Measurements from ENCODE around the gene TIE1. TPM values are rescaled to one million over a fixed set of nuclear protein-coding genes. Genes with fewer than 3 reads are reported as not detected.
A peak's percentile ranks its signal among the peaks of the same experiment; 100 is the strongest.

TIE1 gene
- total and polyA plus RNA-seq, 2 of the 13 experiments (the other 11 are each of a cell fraction or from before 2014, with no cell fraction given), result 0.58 to 0.84 TPM

- no peak for TF ChIP-seq STAT5B (CRISPR knock-in tag; IDR thresholded peaks at IDR 0.05)
- no peak for TF ChIP-seq LRRFIP1 (CRISPR knock-in tag; conservative IDR thresholded peaks at IDR 0.05)
- peak; percentile 46; the same call in 1 of the 2 replicates for TF ChIP-seq CBX5 (CRISPR knock-in tag; IDR thresholded peaks at IDR 0.05; ENCODE audit: borderline replicate concordance)
- TF ChIP-seq ATF7 (IDR thresholded peaks at IDR 0.05), result no peak
- no peak for TF ChIP-seq ATF7 (CRISPR knock-in tag; IDR thresholded peaks at IDR 0.05)
- TF ChIP-seq ZNF362 (CRISPR knock-in tag; IDR thresholded peaks at IDR 0.05; ENCODE audit: borderline replicate concordance), result no peak
- TF ChIP-seq NAIF1 (CRISPR knock-in tag; IDR thresholded peaks at IDR 0.05; ENCODE audit: borderline replicate concordance), result no peak
- TF ChIP-seq ZNF232 (CRISPR knock-in tag; IDR thresholded peaks at IDR 0.05; ENCODE audit: borderline replicate concordance), result no peak
- no peak for TF ChIP-seq ZNF883 (CRISPR knock-in tag; IDR thresholded peaks at IDR 0.05; ENCODE audit: not compliant biosample characterization)
- TF ChIP-seq POLR2G (IDR thresholded peaks at IDR 0.05; ENCODE audit: low read depth, low read length), result no peak
- TF ChIP-seq ZNF776 (CRISPR knock-in tag; IDR thresholded peaks at IDR 0.05), result no peak
- no peak for TF ChIP-seq CHCHD3 (CRISPR knock-in tag; IDR thresholded peaks at IDR 0.05)
- TF ChIP-seq ZNF557 (CRISPR knock-in tag; IDR thresholded peaks at IDR 0.05), result no peak
- TF ChIP-seq PRDM15 (CRISPR knock-in tag; IDR thresholded peaks at IDR 0.05), result no peak; the same call in 1 of the 2 replicates
- TF ChIP-seq HOXA9 (CRISPR knock-in tag; IDR thresholded peaks at IDR 0.05; ENCODE audit: borderline replicate concordance), result no peak
- TF ChIP-seq ZNF496 (CRISPR knock-in tag; IDR thresholded peaks at IDR 0.05; ENCODE audit: insufficient replicate concordance), result no peak
- no peak for TF ChIP-seq TRAFD1 (CRISPR knock-in tag; IDR thresholded peaks at IDR 0.05; ENCODE audit: borderline replicate concordance)
- TF ChIP-seq ZKSCAN1 (IDR thresholded peaks at IDR 0.05; ENCODE audit: low read length), result no peak
- no peak for TF ChIP-seq SMARCC2 (IDR thresholded peaks at IDR 0.05)
- TF ChIP-seq NRL (CRISPR knock-in tag; IDR thresholded peaks at IDR 0.05; ENCODE audit: borderline replicate concordance), result no peak
Observed at GRCh38 chr1:43282220-43283195, 18.3 kb upstream of the TIE1 start (continued).

All from HepG2 (cell line).